K562 (cell line): ENCODE measurements around the gene LZTR1. TPM values are rescaled to one million over a fixed set of nuclear protein-coding genes. Genes with fewer than 3 reads are reported as not detected.

ENCODE experiments used
- AFF4 ChIP-seq: sonication (generic); formaldehyde crosslinking; IDR thresholded peaks from 2 replicates; pipeline ENCODE4 v1.8.0; 2023; ENCODE audit warnings: mild to moderate bottlenecking, missing genetic modification reagents
- ARID1B ChIP-seq: fragments of 450-650 bp; IDR thresholded peaks from 2 replicates; pipeline ENCODE4 v1.6.1; 2016; ENCODE audit warnings: antibody characterized with exemption, mild to moderate bottlenecking, inconsistent platforms
- BRF1 ChIP-seq: IDR thresholded peaks from 3 replicates; pipeline ENCODE4 v1.6.1; 2011; ENCODE audit warnings: borderline replicate concordance, mild to moderate bottlenecking; ENCODE audit not compliant: insufficient read length; ENCODE audit errors: extremely low read depth
- CBFA2T2 ChIP-seq: fragments of 450-650 bp; conservative IDR thresholded peaks from 2 replicates; pipeline ENCODE4 v1.6.1; 2017; ENCODE audit warnings: mild to moderate bottlenecking
- COPS2 ChIP-seq: fragments of 450-650 bp; conservative IDR thresholded peaks from 2 replicates; pipeline ENCODE4 v1.6.1; 2016; ENCODE audit warnings: mild to moderate bottlenecking, moderate library complexity
- CREB1 ChIP-seq, 2 experiments: sonication (generic) in 1 of 2; formaldehyde crosslinking in 1 of 2; IDR thresholded peaks; 2 replicates each; pipeline versions ENCODE4 v1.6.1 to v1.8.0; 2012 to 2022; ENCODE audit warnings: inconsistent platforms in 1 of 2, mild to moderate bottlenecking in 1 of 2, missing genetic modification reagents in 1 of 2, moderate library complexity in 1 of 2
- ETV1 ChIP-seq: fragments of 450-650 bp; conservative IDR thresholded peaks from 2 replicates; pipeline ENCODE4 v1.6.1; 2016; ENCODE audit warnings: missing genetic modification characterization, control low read depth, low read depth, missing compliant biosample characterization
- NCOA2 ChIP-seq, 2 experiments: fragments of 450-650 bp; IDR thresholded peaks; 2 replicates each; pipeline ENCODE4 v1.6.1; 2018; ENCODE audit warnings: mild to moderate bottlenecking in 2 of 2, moderate library complexity in 1 of 2; ENCODE audit not compliant: partially characterized antibody in 2 of 2
- NONO ChIP-seq, 2 experiments: fragments of 200-400 bp in 1 of 2; fragments of 450-650 bp in 1 of 2; formaldehyde crosslinking in 1 of 2; IDR thresholded peaks; 2 replicates each; pipeline ENCODE4 v1.6.1; 2017; ENCODE audit warnings: low read depth in 2 of 2, mild to moderate bottlenecking in 2 of 2, moderate library complexity in 2 of 2, low read length in 1 of 2
- NUFIP1 ChIP-seq: fragments of 450-650 bp; IDR thresholded peaks from 2 replicates; pipeline ENCODE4 v1.6.1; 2018; ENCODE audit not compliant: partially characterized antibody
- SMARCA5 ChIP-seq: fragments of 450-650 bp; IDR thresholded peaks from 2 replicates; pipeline ENCODE4 v1.6.1; 2016
- SOX6 ChIP-seq: fragments of 450-650 bp; IDR thresholded peaks from 2 replicates; pipeline ENCODE4 v1.6.1; 2014; ENCODE audit warnings: mild to moderate bottlenecking
- ZNF133 ChIP-seq: fragments of 250-450 bp; sonication (Bioruptor Pico); IDR thresholded peaks from 2 replicates; pipeline ENCODE4 v1.4.0; 2020; ENCODE audit warnings: mild to moderate bottlenecking
- ZNF197 ChIP-seq: fragments of 200-800 bp; sonication (Bioruptor generic); IDR thresholded peaks from 2 replicates; pipeline ENCODE4 v1.6.1; 2016; ENCODE audit warnings: low read depth, missing genetic modification characterization, missing compliant biosample characterization
- ZNF316 ChIP-seq: fragments of 450-650 bp; IDR thresholded peaks from 2 replicates; pipeline ENCODE4 v1.6.1; 2016
- ZNF584 ChIP-seq: fragments of 200-800 bp; sonication (Bioruptor generic); IDR thresholded peaks from 2 replicates; pipeline ENCODE4 v1.6.1; 2016; ENCODE audit warnings: low read depth, mild to moderate bottlenecking, missing genetic modification characterization, missing compliant biosample characterization
- ZNF639 ChIP-seq, 2 experiments: fragments of 200-800 bp in 1 of 2; sonication (Bioruptor generic) in 1 of 2; sonication (generic) in 1 of 2; formaldehyde crosslinking in 1 of 2; IDR thresholded peaks in 1 of 2; conservative IDR thresholded peaks in 1 of 2; 2 replicates each; pipeline versions ENCODE4 v1.5.0 to v1.6.1; 2016 to 2020; ENCODE audit warnings: missing compliant biosample characterization in 1 of 2, missing genetic modification characterization in 1 of 2, missing genetic modification reagents in 1 of 2
- ZNF707 ChIP-seq: fragments of 250-450 bp; sonication (Bioruptor Pico); conservative IDR thresholded peaks from 2 replicates; pipeline ENCODE4 v1.8.0; 2022; ENCODE audit warnings: inconsistent platforms, mild to moderate bottlenecking, moderate library complexity
- polyA plus RNA-seq, 8 experiments: library from polyadenylated mRNA; depleted of rRNA in 4 of 8; stranded (reverse) in 5 of 8; unstranded in 3 of 8; fragments of >200 nt; fragmentation: Nextera tagmentation in 2 of 8; fragmentation: Illumina TruSeq in 1 of 8; extraction: Ambion mirVana in 2 of 8; extraction: Trizol in 1 of 8; gene quantifications; 2 replicates each; pipeline versions ENCODE4 v1.2.1 to v1.2.3, GENCODE V29; 2011 to 2014; ENCODE audit warnings: inconsistent platforms in 1 of 8, missing spikeins in 1 of 8
- total RNA-seq, 7 experiments: library from RNA; depleted of rRNA in 6 of 7; stranded (reverse); fragments of >200 nt in 6 of 7; fragmentation: Illumina TruSeq in 2 of 7; extraction: Trizol in 2 of 7; gene quantifications; 2 replicates each; pipeline versions ENCODE4 v1.2.1 to v1.2.3, GENCODE V29; 2011 to 2021; ENCODE audit warnings: low replicate concordance in 1 of 7
- TF ChIP-seq, protein P1 (sequence below): fragments of 250-450 bp; sonication (Bioruptor Pico); IDR thresholded peaks from 2 replicates; pipeline ENCODE4 v1.9.0; 2021; ENCODE audit warnings: mild to moderate bottlenecking, inconsistent platforms

Gene LZTR1
- total and polyA plus RNA-seq, 9 of the 15 experiments (the other 6 are each of a cell fraction or from before 2014, with no cell fraction given): 2.2 to 135 (median 63.0) TPM

GRCh38 chr22:20943104-20943933, 38.8 kb upstream of the LZTR1 start (continued):
- TF ChIP-seq ZNF639 (CRISPR knock-in tag; conservative IDR thresholded peaks at IDR 0.05 in 1 of 2, IDR thresholded peaks at IDR 0.05 in 1 of 2) (no peak), ZNF584 (no peak), ETV1 (tag) (no peak), AFF4 (CRISPR knock-in tag) (0 out of 2 replicates have a peak, but pooled peaks have one; percentile 79), ZNF707 (no peak), ZNF133 (CRISPR knock-in tag) (no peak), SMARCA5 (no peak), COPS2 (no peak), ZNF316 (no peak), NUFIP1 (no peak), CBFA2T2 (no peak), NCOA2 (IDR thresholded peaks at IDR 0.05; ENCODE audit: partially characterized antibody in 2 of 2) (no peak), ZNF197 (CRISPR knock-in tag) (no peak), SOX6 (no peak), CREB1 (IDR thresholded peaks at IDR 0.05) (no peak), CREB1 (CRISPR knock-in tag; IDR thresholded peaks at IDR 0.05) (peak; percentile 46; the same call in 1 of the 2 replicates), ARID1B (no peak), BRF1 (no peak), NONO (IDR thresholded peaks at IDR 0.05; ENCODE audit: low read depth in 2 of 2, low read length in 1 of 2) (no peak)
- TF ChIP-seq, protein P1, sequence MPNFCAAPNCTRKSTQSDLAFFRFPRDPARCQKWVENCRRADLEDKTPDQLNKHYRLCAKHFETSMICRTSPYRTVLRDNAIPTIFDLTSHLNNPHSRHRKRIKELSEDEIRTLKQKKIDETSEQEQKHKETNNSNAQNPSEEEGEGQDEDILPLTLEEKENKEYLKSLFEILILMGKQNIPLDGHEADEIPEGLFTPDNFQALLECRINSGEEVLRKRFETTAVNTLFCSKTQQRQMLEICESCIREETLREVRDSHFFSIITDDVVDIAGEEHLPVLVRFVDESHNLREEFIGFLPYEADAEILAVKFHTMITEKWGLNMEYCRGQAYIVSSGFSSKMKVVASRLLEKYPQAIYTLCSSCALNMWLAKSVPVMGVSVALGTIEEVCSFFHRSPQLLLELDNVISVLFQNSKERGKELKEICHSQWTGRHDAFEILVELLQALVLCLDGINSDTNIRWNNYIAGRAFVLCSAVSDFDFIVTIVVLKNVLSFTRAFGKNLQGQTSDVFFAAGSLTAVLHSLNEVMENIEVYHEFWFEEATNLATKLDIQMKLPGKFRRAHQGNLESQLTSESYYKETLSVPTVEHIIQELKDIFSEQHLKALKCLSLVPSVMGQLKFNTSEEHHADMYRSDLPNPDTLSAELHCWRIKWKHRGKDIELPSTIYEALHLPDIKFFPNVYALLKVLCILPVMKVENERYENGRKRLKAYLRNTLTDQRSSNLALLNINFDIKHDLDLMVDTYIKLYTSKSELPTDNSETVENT: no peak
